ENCODE data around the gene KRTAP5-9. TPM values are rescaled to one million over a fixed set of nuclear protein-coding genes. Genes with fewer than 3 reads are reported as not detected.
"Not testable (repeated sequence)": the region's sequence is repeated elsewhere in the genome, so short reads cannot be mapped to it uniquely, and the experiment has no call there.

KRTAP5-9 gene
- total RNA-seq, 2 donors from 2014 or later = 0.35 to 0.52 TPM

- Histone ChIP-seq H3K9ac (ENCODE audit: low read depth in 2 of 2, low read length in 2 of 2) (no peak overlapping the region), H3K36me3 (no peaks in the 10 kb centered on the region), H3K27me3 (no peaks in the 10 kb centered on the region), H3K4me3 (no peak overlapping the region), H3K27ac (no peak overlapping the region), H3K4me1 (no peaks in the 10 kb centered on the region), H3K9me3 (no peaks in the 10 kb centered on the region)
- DNase-seq = no peak
- no peak for TF ChIP-seq CTCF (IDR thresholded peaks at IDR 0.05)
- intact Hi-C loops (cut with DNase I) = no loop called here
Observed at GRCh38 chr11:71568704-71569349, 20.6 kb downstream of the KRTAP5-9 start.

GRCh38 chr11:71571101-71571850 is 23.1 kb downstream of the KRTAP5-9 start:
- H3K36me3 ChIP-seq; H3K27ac ChIP-seq; H3K27me3 ChIP-seq; H3K4me1 ChIP-seq; H3K9me3 ChIP-seq; H3K9ac ChIP-seq (ENCODE audit: low read depth in 2 of 2, low read length in 2 of 2); intact Hi-C loops (cut with DNase I); H3K4me3 ChIP-seq; DNase-seq: not testable (repeated sequence)

DNA sequence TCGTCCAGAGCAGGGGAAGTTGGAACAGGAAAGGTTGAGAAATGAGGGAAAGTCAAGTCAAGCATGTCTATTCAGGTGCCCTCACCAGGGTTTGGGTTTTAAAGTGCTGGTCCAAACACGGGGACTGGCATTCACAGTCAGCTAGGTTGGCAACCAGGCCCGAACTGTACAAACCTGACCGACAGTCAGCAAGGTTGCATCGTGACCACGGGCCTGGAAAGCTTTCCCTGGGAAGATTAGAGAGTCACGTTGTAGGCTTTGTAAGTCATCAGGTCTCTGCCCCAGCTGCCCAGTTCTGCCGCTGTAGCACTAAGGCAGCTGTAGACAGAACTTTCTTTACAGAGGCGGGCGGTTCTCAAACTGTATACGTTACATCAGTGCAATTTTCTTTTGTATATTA is 24.6 kb downstream of the KRTAP5-9 start:
- H3K4me3 ChIP-seq = no peak overlapping the region
- no peak overlapping the region for H3K9ac ChIP-seq (ENCODE audit: low read depth in 2 of 2, low read length in 2 of 2)
- H3K36me3 ChIP-seq = no peaks in the 10 kb centered on the region
- TF ChIP-seq CTCF (IDR thresholded peaks at IDR 0.05) = no peak
- H3K4me1 ChIP-seq = no peaks in the 10 kb centered on the region
- no peak for DNase-seq
- H3K9me3 ChIP-seq = no peaks in the 10 kb centered on the region
- intact Hi-C loops (cut with DNase I) = no loop called here
- H3K27me3 ChIP-seq = no peaks in the 10 kb centered on the region
- H3K27ac ChIP-seq = no peak overlapping the region

DNA sequence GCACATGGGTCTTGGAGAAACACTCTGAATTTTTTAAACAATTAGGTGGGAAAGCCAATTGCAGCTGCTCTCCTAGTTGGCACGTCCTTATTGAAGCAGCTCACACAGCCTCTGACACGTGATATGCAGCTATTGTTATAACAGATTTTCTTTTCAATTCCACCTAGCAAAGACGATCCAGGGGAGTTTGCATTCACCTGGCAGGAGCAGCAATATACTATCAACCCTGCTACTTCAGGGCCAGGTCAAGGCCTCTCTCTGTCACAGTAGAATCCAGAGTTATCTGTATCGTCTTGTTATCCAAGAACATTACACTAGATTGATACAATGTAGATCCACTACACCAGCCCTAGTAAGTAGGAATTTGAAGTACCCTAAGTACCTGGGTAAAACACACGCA is 26.2 kb downstream of the KRTAP5-9 start:
- no peaks in the 10 kb centered on the region for H3K4me1 ChIP-seq
- no peaks in the 10 kb centered on the region for H3K36me3 ChIP-seq
- H3K9ac ChIP-seq (ENCODE audit: low read depth in 2 of 2, low read length in 2 of 2) = no peak overlapping the region
- H3K27ac ChIP-seq = no peak overlapping the region
- intact Hi-C loops (cut with DNase I) = no loop called here
- no peak for TF ChIP-seq CTCF (IDR thresholded peaks at IDR 0.05)
- H3K9me3 ChIP-seq = no peaks in the 10 kb centered on the region
- no peak for DNase-seq
- H3K4me3 ChIP-seq = no peak overlapping the region
- no peaks in the 10 kb centered on the region for H3K27me3 ChIP-seq

DNA sequence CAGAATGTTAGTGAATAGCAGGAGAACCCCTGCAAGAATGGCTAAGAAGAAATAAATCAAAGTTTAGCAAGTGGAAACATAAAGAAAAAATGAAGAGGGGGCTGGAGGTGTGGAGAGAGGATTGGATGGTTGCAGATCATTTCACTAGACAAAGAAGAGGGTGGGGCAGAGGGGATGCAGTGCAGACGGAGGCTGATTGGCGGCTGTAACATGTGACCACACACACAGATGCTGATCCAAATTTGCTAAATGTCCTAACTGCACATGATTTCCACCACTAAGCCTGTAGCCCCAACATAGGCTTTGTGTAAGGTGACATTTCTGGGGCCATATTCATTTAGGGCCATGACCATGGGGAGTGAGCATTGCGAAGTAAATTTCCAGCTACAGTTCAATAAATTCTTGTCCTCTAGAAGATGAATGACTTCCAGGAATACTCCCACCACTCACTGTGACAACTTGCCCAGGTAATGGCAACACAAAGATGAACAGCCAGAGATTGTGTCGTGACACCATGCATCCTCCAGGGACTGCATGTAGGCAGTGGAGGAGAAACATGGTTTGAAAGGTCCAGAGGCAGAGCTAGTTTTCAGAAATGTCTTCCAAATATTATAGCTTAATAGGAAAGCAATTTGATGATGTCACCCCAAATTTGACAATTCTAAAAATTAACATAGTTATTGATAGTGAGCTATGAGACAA is 27.7 kb downstream of the KRTAP5-9 start:
- Histone ChIP-seq H3K9me3 (no peaks in the 10 kb centered on the region), H3K4me3 (no peak overlapping the region), H3K27ac (no peak overlapping the region), H3K27me3 (no peaks in the 10 kb centered on the region), H3K4me1 (no peaks in the 10 kb centered on the region), H3K9ac (ENCODE audit: low read depth in 2 of 2, low read length in 2 of 2) (no peak overlapping the region), H3K36me3 (no peaks in the 10 kb centered on the region)
- DNase-seq = no peak
- intact Hi-C loops (cut with DNase I) = no loop called here
- TF ChIP-seq CTCF (IDR thresholded peaks at IDR 0.05) = no peak

DNA sequence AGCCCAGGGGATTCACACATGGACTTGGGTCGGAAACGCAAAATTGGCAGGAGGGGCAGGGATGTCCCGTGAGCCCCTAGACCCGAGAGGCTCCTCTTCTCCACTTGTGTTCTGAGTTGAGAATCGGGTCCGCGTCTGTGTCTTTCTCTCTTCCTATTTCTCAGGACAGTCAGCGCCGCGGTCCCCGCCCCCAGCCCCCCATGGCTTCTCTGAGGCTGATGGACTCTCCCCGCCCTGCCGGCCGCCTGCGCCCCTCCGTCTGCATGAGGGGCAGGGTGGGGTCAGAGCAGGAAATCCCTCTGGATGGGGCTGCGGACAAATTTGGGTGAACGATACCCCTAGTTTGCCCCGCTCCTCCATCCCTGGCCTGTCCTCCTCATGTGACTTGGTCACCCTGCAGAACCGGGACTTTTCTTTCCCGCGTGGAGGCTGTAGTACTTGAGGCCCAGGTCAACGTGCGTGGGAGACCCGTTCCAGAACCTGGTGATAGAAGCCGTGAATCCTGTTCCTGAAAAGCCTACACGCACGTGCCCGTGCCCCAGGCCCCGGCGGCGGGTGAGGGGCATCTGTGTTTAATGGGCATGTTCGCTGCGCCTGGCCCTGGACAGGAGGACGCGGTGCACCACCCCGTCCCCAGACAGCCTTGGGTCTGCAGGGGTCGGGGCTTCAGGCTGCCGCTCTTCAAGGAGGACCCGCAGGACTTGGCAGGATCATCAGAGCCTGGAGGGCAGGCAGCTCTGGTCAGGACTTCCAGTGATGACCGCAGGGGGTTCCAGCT is 28.7 kb downstream of the KRTAP5-9 start:
- H3K27me3 ChIP-seq; H3K4me3 ChIP-seq; DNase-seq; H3K9me3 ChIP-seq; H3K36me3 ChIP-seq; H3K27ac ChIP-seq; H3K4me1 ChIP-seq; intact Hi-C loops (cut with DNase I); H3K9ac ChIP-seq (ENCODE audit: low read depth in 2 of 2, low read length in 2 of 2): not testable (repeated sequence)
